HepG2 (cell line): ENCODE measurements around the gene CCDC88B. TPM values are rescaled to one million over a fixed set of nuclear protein-coding genes. Genes with fewer than 3 reads are reported as not detected.

Source experiments
- ATAC-seq: fragments of 200-7000 bp; cut with Tn5 transposase; 3 replicates; pipeline ENCODE4 v1.9.1; 2020; ENCODE audit warnings: mild to moderate bottlenecking, moderate library complexity
- BruUV-seq: library from RNA; stranded (reverse); fragments of 400-500 nt; replicated peaks from 2 replicates; lab custom pipeline; 2021; lab: Mats Ljungman, UMichigan
- CTCF ChIA-PET: fragments of 300-600 bp; formaldehyde crosslinking; extraction: SDS; loops from one replicate; lab custom pipeline; 2021; ENCODE audit warnings: low total read pairs, inconsistent platforms, low intra/inter-chr PET ratio; lab: Yijun Ruan, JAX
- POLR2A ChIA-PET: fragments of 350-600 bp; sonication (Branson Sonifier 250); formaldehyde crosslinking; loops from one replicate; lab custom pipeline; 2020; ENCODE audit warnings: antibody characterized with exemption, inconsistent platforms; lab: Yijun Ruan, JAX
- DNase-seq: peaks from one replicate; pipeline ENCODE4 v3.0.0-alpha.2; 2015; ENCODE audit warnings: low spot score
- FAIRE-seq: peaks from 3 replicates; lab custom pipeline; 2011; peaks lifted over from hg19 to GRCh38; lab: Jason Lieb, UNC
- H2AFZ ChIP-seq: one replicate; pipeline ENCODE4 v1.6.1; 2011; ENCODE audit warnings: low read length, inconsistent platforms
- H3K27ac ChIP-seq: fragments of 300-600 bp; 3 replicates; pipeline ENCODE4 v1.8.0; 2011; ENCODE audit warnings: mixed run types, mild to moderate bottlenecking, mixed read lengths, low read length, inconsistent platforms; ENCODE audit not compliant: insufficient read depth; ENCODE audit errors: extremely low read length
- H3K27me3 ChIP-seq, 2 experiments: fragments of 200-600 bp in 1 of 2; 2 replicates in 1 of 2; 3 replicates in 1 of 2; pipeline versions ENCODE4 v1.6.0 to v1.8.0; 2011; ENCODE audit warnings: low read length in 2 of 2, mild to moderate bottlenecking in 2 of 2, moderate library complexity in 2 of 2, inconsistent platforms in 1 of 2; ENCODE audit not compliant: insufficient read depth in 2 of 2, control insufficient read depth in 1 of 2
- H3K36me3 ChIP-seq, 2 experiments: fragments of 200-600 bp in 1 of 2; replicated peaks in 1 of 2; 2 replicates in 1 of 2; 3 replicates in 1 of 2; pipeline versions ENCODE4 v1.5.1 to v1.8.0; 2011; ENCODE audit warnings: low read length in 2 of 2, inconsistent platforms in 1 of 2; ENCODE audit not compliant: insufficient read depth in 2 of 2, control insufficient read depth in 1 of 2
- H3K4me1 ChIP-seq: 2 replicates; pipeline ENCODE4 v1.5.1; 2012; ENCODE audit warnings: low read length, inconsistent platforms; ENCODE audit not compliant: insufficient read depth
- H3K4me2 ChIP-seq: 2 replicates; pipeline ENCODE4 v1.6.0; 2011; ENCODE audit warnings: low read depth, low read length, inconsistent platforms
- H3K4me3 ChIP-seq, 3 experiments: fragments of 200-600 bp in 1 of 3; sonication (generic), shearing (Covaris generic) in 1 of 3; replicated peaks in 1 of 3; 2 replicates each; pipeline ENCODE4 v1.5.1; 2011 to 2016; ENCODE audit warnings: low read length in 3 of 3, inconsistent platforms in 2 of 3, low read depth in 2 of 3, mild to moderate bottlenecking in 2 of 3, control low read depth in 1 of 3, mixed read lengths in 1 of 3; ENCODE audit not compliant: insufficient read depth in 1 of 3
- H3K79me2 ChIP-seq: one replicate; pipeline ENCODE4 v1.6.1; 2011; ENCODE audit warnings: low read length, inconsistent platforms; ENCODE audit not compliant: insufficient read depth
- H3K9ac ChIP-seq: 2 replicates; pipeline ENCODE4 v1.6.0; 2011; ENCODE audit warnings: mild to moderate bottlenecking, low read depth, low read length, inconsistent platforms; ENCODE audit not compliant: insufficient read depth
- H3K9me3 ChIP-seq: 2 replicates; pipeline ENCODE4 v1.5.1; 2012; ENCODE audit warnings: mild to moderate bottlenecking, low read length
- H4K20me1 ChIP-seq: 2 replicates; pipeline ENCODE4 v1.6.0; 2011; ENCODE audit warnings: inconsistent platforms, mild to moderate bottlenecking, low read length, moderate library complexity; ENCODE audit not compliant: insufficient read depth
- CEBPB ChIP-seq: IDR thresholded peaks from 2 replicates; pipeline ENCODE4 v1.6.1; 2011; ENCODE audit warnings: low read depth, low read length, improper control_type of control experiment, borderline replicate concordance
- CEBPG ChIP-seq: IDR thresholded peaks from 2 replicates; pipeline ENCODE4 v1.6.1; 2016
- CHD2 ChIP-seq: IDR thresholded peaks from 2 replicates; pipeline ENCODE4 v1.6.1; 2011; ENCODE audit warnings: low read depth, low read length, improper control_type of control experiment
- DMAP1 ChIP-seq: IDR thresholded peaks from 2 replicates; pipeline ENCODE4 v1.6.1; 2016
- FIP1L1 ChIP-seq: fragments of 200-400 bp; formaldehyde crosslinking; IDR thresholded peaks from 2 replicates; pipeline ENCODE4 v1.6.1; 2018; ENCODE audit warnings: low read depth, mild to moderate bottlenecking, low read length, moderate library complexity, borderline replicate concordance; ENCODE audit not compliant: insufficient read depth
- FOSL2 ChIP-seq: sonication (generic); formaldehyde crosslinking; IDR thresholded peaks from 2 replicates; pipeline ENCODE4 v1.4.0; 2020; ENCODE audit warnings: missing genetic modification reagents
- GATAD1 ChIP-seq: IDR thresholded peaks from 2 replicates; pipeline ENCODE4 v1.6.1; 2016; ENCODE audit warnings: missing genetic modification reagents, missing compliant biosample characterization
- GZF1 ChIP-seq: sonication (generic); formaldehyde crosslinking; IDR thresholded peaks from 2 replicates; pipeline ENCODE4 v1.5.1; 2020; ENCODE audit warnings: mild to moderate bottlenecking, missing genetic modification reagents
- HIVEP1 ChIP-seq: sonication (generic); formaldehyde crosslinking; IDR thresholded peaks from 2 replicates; pipeline ENCODE4 v1.4.0; 2020; ENCODE audit warnings: mild to moderate bottlenecking, missing genetic modification reagents
- HMGA1 ChIP-seq: sonication (generic); formaldehyde crosslinking; conservative IDR thresholded peaks from 2 replicates; pipeline ENCODE4 v1.4.0; 2020; ENCODE audit warnings: missing genetic modification reagents
- LBX2 ChIP-seq: sonication (generic); formaldehyde crosslinking; IDR thresholded peaks from 2 replicates; pipeline ENCODE4 v1.5.0; 2020; ENCODE audit warnings: missing genetic modification reagents, mild to moderate bottlenecking, borderline replicate concordance
- MXI1 ChIP-seq: IDR thresholded peaks from 3 replicates; pipeline ENCODE4 v1.6.1; 2012; ENCODE audit warnings: low read depth, low read length, inconsistent platforms, borderline replicate concordance
- NCOR1 ChIP-seq: fragments of 200-600 bp; sonication (generic); IDR thresholded peaks from 2 replicates; pipeline ENCODE4 v1.7.0; 2017; ENCODE audit warnings: antibody characterized with exemption, low read length, borderline replicate concordance
- NFIB ChIP-seq: sonication (generic); formaldehyde crosslinking; IDR thresholded peaks from 2 replicates; pipeline ENCODE4 v1.9.0; 2021; ENCODE audit warnings: missing genetic modification reagents, mild to moderate bottlenecking, borderline replicate concordance
- RAD21 ChIP-seq: fragments of 450-650 bp; formaldehyde crosslinking; IDR thresholded peaks from 2 replicates; pipeline ENCODE4 v1.5.0; 2020; ENCODE audit warnings: mild to moderate bottlenecking
- RXRB ChIP-seq: IDR thresholded peaks from 2 replicates; pipeline ENCODE4 v1.6.1; 2016; ENCODE audit warnings: borderline replicate concordance, missing genetic modification reagents, missing compliant biosample characterization
- SATB2 ChIP-seq: sonication (generic); formaldehyde crosslinking; IDR thresholded peaks from 2 replicates; pipeline ENCODE4 v1.5.0; 2020; ENCODE audit warnings: missing genetic modification reagents
- SIX1 ChIP-seq: sonication (generic); formaldehyde crosslinking; IDR thresholded peaks from 2 replicates; pipeline ENCODE4 v1.4.0; 2020; ENCODE audit warnings: missing genetic modification reagents, borderline replicate concordance
- SMARCE1 ChIP-seq: fragments of 450-650 bp; IDR thresholded peaks from 2 replicates; pipeline ENCODE4 v1.6.1; 2017; ENCODE audit warnings: borderline replicate concordance
- ZBTB49 ChIP-seq: sonication (generic); formaldehyde crosslinking; IDR thresholded peaks from 2 replicates; pipeline ENCODE4 v1.4.0; 2020; ENCODE audit warnings: missing genetic modification reagents, borderline replicate concordance
- ZBTB7A ChIP-seq: sonication (generic); formaldehyde crosslinking; IDR thresholded peaks from 2 replicates; pipeline ENCODE4 v1.8.0; 2022; ENCODE audit warnings: mild to moderate bottlenecking, missing genetic modification reagents
- ZNF292 ChIP-seq: sonication (generic); formaldehyde crosslinking; IDR thresholded peaks from 2 replicates; pipeline ENCODE4 v1.8.1; 2022; ENCODE audit warnings: mild to moderate bottlenecking, low read depth, missing genetic modification reagents, borderline replicate concordance
- ZNF720 ChIP-seq: sonication (generic); formaldehyde crosslinking; IDR thresholded peaks from 2 replicates; pipeline ENCODE4 v1.4.0; 2020; ENCODE audit warnings: missing genetic modification reagents
- ZNF724P ChIP-seq: sonication (generic); formaldehyde crosslinking; IDR thresholded peaks from 2 replicates; pipeline ENCODE4 v1.8.0; 2022; ENCODE audit warnings: missing genetic modification reagents, borderline replicate concordance
- ZNF746 ChIP-seq: sonication (generic); formaldehyde crosslinking; IDR thresholded peaks from 2 replicates; pipeline ENCODE4 v1.8.0; 2022; ENCODE audit warnings: mild to moderate bottlenecking, missing genetic modification reagents
- ZNF782 ChIP-seq: sonication (generic); formaldehyde crosslinking; IDR thresholded peaks from 2 replicates; pipeline ENCODE4 v1.4.0; 2020; ENCODE audit warnings: missing genetic modification reagents, mild to moderate bottlenecking, borderline replicate concordance
- WGBS: methylation state at CpG from one replicate; pipeline ENCODE4 v1.1.6; 2017; ENCODE audit warnings: low lambda C conversion rate; 5-methylcytosine and 5-hydroxymethylcytosine counted together
- in situ Hi-C: cut with HindIII; loops from 2 replicates; pipeline ENCODE4 v1.10.0; 2017; ENCODE audit warnings: low pct_unique_long_range_greater_than_20kb; ENCODE audit not compliant: extremely low pct_ligation_motif_present
- intact Hi-C: fragments of 100-400 bp; cut with micrococcal nuclease; formaldehyde crosslinking; loops from one replicate; pipeline ENCODE4 v1.10.0; 2022; ENCODE audit not compliant: unreplicated experiment
- polyA plus RNA-seq, 8 experiments: library from polyadenylated mRNA; depleted of rRNA in 3 of 8; stranded (reverse) in 7 of 8; unstranded in 1 of 8; fragments of >200 nt; fragmentation: Illumina TruSeq in 4 of 8; extraction: Trizol in 4 of 8; gene quantifications; 2 replicates each; pipeline versions ENCODE4 v1.2.1 to v1.2.3, GENCODE V29; 2011 to 2016; ENCODE audit warnings: low read depth in 4 of 8, missing spikeins in 1 of 8, mixed read lengths in 1 of 8; ENCODE audit not compliant: insufficient read depth in 1 of 8
- total RNA-seq, 5 experiments: library from RNA; depleted of rRNA; stranded (reverse); fragments of >200 nt; fragmentation: Illumina TruSeq; extraction: Trizol; gene quantifications; 2 replicates each; pipeline ENCODE4 v1.2.3, GENCODE V29; 2016; ENCODE audit warnings: low read depth in 1 of 5

Gene CCDC88B
- total and polyA plus RNA-seq, 2 of the 13 experiments (the other 11 are each of a cell fraction or from before 2014, with no cell fraction given): 3.6 to 4.8 TPM

- BruUV-seq: no TSS peak
Observed at GRCh38 chr11:64344787-64345186, 4.8 kb downstream of the CCDC88B start.

GRCh38 chr11:64347193-64347867 is 7.3 kb downstream of the CCDC88B start:
- FAIRE-seq (no peak), ATAC-seq (no peak), DNase-seq (no peak)
- H3K27me3 ChIP-seq: peaks cover 2 to 21% of the 10 kb centered on the region in 2 experiments; a peak in 3 of 5 replicates
- no TSS peak for BruUV-seq
- intact Hi-C loops (no loop called here), in situ Hi-C loops (no loop called here)
- H3K4me2 ChIP-seq: no peak overlapping the region
- no peaks in the 10 kb centered on the region for H3K36me3 ChIP-seq
- H4K20me1 ChIP-seq: no peaks in the 10 kb centered on the region
- H3K27ac ChIP-seq: no peak overlapping the region
- H3K9ac ChIP-seq: no peak overlapping the region
- H3K79me2 ChIP-seq: no peaks in the 10 kb centered on the region
- H2AFZ ChIP-seq: no peak overlapping the region
- no peaks in the 10 kb centered on the region for H3K9me3 ChIP-seq
- POLR2A ChIA-PET: interaction anchor here (0.7 kb wide), 1 partner anchor 8 kb away, joined by 3 read pairs; no protein-coding TSS in a partner anchor
- WGBS: 49% methylated on average over 12 of the region's 12 CpGs
- peaks cover 40% of the 10 kb centered on the region for H3K4me1 ChIP-seq
- no peak overlapping the region for H3K4me3 ChIP-seq
- CTCF ChIA-PET: no interaction called here
- peak; percentile 84 for TF ChIP-seq CEBPB
- TF ChIP-seq GZF1 (CRISPR knock-in tag): no peak
- no peak for TF ChIP-seq FIP1L1
- TF ChIP-seq FOSL2 (CRISPR knock-in tag): peak; percentile 87
- no peak for TF ChIP-seq ZBTB49 (CRISPR knock-in tag)
- peak; percentile 44; the same call in 1 of the 2 replicates for TF ChIP-seq CEBPG
- TF ChIP-seq LBX2 (CRISPR knock-in tag): no peak
- no peak for TF ChIP-seq ZNF292
- no peak for TF ChIP-seq ZNF782 (CRISPR knock-in tag)
- TF ChIP-seq SIX1 (CRISPR knock-in tag): no peak

More at GRCh38 chr11:64344787-64345186, 4.8 kb downstream of the CCDC88B start:
- Histone ChIP-seq H3K36me3 (no peaks in the 10 kb centered on the region), H2AFZ (no peak overlapping the region), H3K79me2 (no peaks in the 10 kb centered on the region), H3K4me2 (no peak overlapping the region), H3K27ac (no peak overlapping the region), H3K9me3 (no peaks in the 10 kb centered on the region), H3K27me3 (peaks cover 4 to 29% of the 10 kb centered on the region in 2 experiments; a peak in 4 of 5 replicates), H3K9ac (no peak overlapping the region), H3K4me3 (no peak overlapping the region), H3K4me1 (peaks cover 57% of the 10 kb centered on the region), H4K20me1 (no peaks in the 10 kb centered on the region)
- no peak for FAIRE-seq
- TF ChIP-seq ZNF720 (CRISPR knock-in tag): no peak
- no peak for TF ChIP-seq CHD2
- TF ChIP-seq SATB2 (CRISPR knock-in tag): no peak
- no peak for TF ChIP-seq HMGA1 (CRISPR knock-in tag)
- no peak for TF ChIP-seq RAD21 (CRISPR knock-in tag)
- TF ChIP-seq SMARCE1: no peak
- TF ChIP-seq NCOR1: no peak
- TF ChIP-seq RXRB (CRISPR knock-in tag): no peak
- no peak for TF ChIP-seq DMAP1 (CRISPR knock-in tag)
- TF ChIP-seq NFIB: no peak
- TF ChIP-seq MXI1: no peak
- no peak for TF ChIP-seq ZBTB7A (CRISPR knock-in tag)
- TF ChIP-seq HIVEP1 (CRISPR knock-in tag): no peak
- TF ChIP-seq GATAD1 (CRISPR knock-in tag): no peak
- no peak for TF ChIP-seq ZNF724P (CRISPR knock-in tag)
- TF ChIP-seq ZNF746: no peak
- CTCF ChIA-PET: interaction anchor here (1.2 kb wide), 1 partner anchor 11 kb away, joined by 3 read pairs; no protein-coding TSS in a partner anchor
- no peak for ATAC-seq
- POLR2A ChIA-PET: interaction anchor here (1.1 kb wide), 1 partner anchor 27 kb away, joined by 3 read pairs; the partner anchor contains the start of genes PRDX5 and TRMT112
- in situ Hi-C loops: no loop called here
- WGBS: 79% methylated on average over 26 of the region's 28 CpGs
- no peak for DNase-seq
- intact Hi-C loops: no loop called here
